Fibroblast of lung (primary cell): ENCODE measurements around the gene RPL14. TPM values are rescaled to one million over a fixed set of nuclear protein-coding genes. Genes with fewer than 3 reads are reported as not detected.

Experiments used
- DNase-seq, 2 donors: peaks; one replicate each; pipeline versions ENCODE4 v3.0.0 to v3.0.0-alpha.2; 2010; ENCODE audit warnings: low read depth in 2 of 2
- H2AFZ ChIP-seq: 2 replicates; pipeline ENCODE4 v1.5.1; 2012; ENCODE audit warnings: low read length, control low read depth, inconsistent platforms
- H3K27ac ChIP-seq: 2 replicates; pipeline ENCODE4 v1.5.1; 2011; ENCODE audit warnings: low read length, control low read depth; ENCODE audit not compliant: insufficient read depth
- H3K27me3 ChIP-seq: 2 replicates; pipeline ENCODE4 v1.5.1; 2011; ENCODE audit warnings: mild to moderate bottlenecking, low read length; ENCODE audit not compliant: control insufficient read depth, insufficient read depth
- H3K36me3 ChIP-seq: 2 replicates; pipeline ENCODE4 v1.5.1; 2011; ENCODE audit warnings: low read length; ENCODE audit not compliant: control insufficient read depth, insufficient read depth
- H3K4me1 ChIP-seq: 2 replicates; pipeline ENCODE4 v1.5.1; 2011; ENCODE audit warnings: low read length; ENCODE audit not compliant: control insufficient read depth, insufficient read depth; ENCODE audit errors: extremely low read depth
- H3K4me2 ChIP-seq: 2 replicates; pipeline ENCODE4 v1.5.1; 2011; ENCODE audit warnings: low read length, control low read depth; ENCODE audit not compliant: insufficient read depth; ENCODE audit errors: extremely low read depth
- H3K4me3 ChIP-seq, 4 experiments: fragments of 200-600 bp in 1 of 4; sonication (generic) in 1 of 4; replicated peaks in 1 of 4; 2 replicates each; pipeline ENCODE4 v1.5.1; 2011 to 2016; ENCODE audit warnings: low read length in 4 of 4, low read depth in 3 of 4, mild to moderate bottlenecking in 3 of 4, control low read depth in 2 of 4, inconsistent platforms in 1 of 4, mixed read lengths in 1 of 4; ENCODE audit not compliant: insufficient read depth in 1 of 4; ENCODE audit errors: control extremely low read depth in 1 of 4
- H3K79me2 ChIP-seq: 2 replicates; pipeline ENCODE4 v1.5.1; 2012; ENCODE audit warnings: mild to moderate bottlenecking, low read length, inconsistent platforms; ENCODE audit not compliant: control insufficient read depth, insufficient read depth
- H3K9ac ChIP-seq: 2 replicates; pipeline ENCODE4 v1.5.1; 2011; ENCODE audit warnings: mild to moderate bottlenecking, low read length, control low read depth; ENCODE audit not compliant: insufficient read depth
- H3K9me3 ChIP-seq: 2 replicates; pipeline ENCODE4 v1.5.1; 2012; ENCODE audit warnings: low read depth, low read length; ENCODE audit not compliant: control insufficient read depth, insufficient read depth
- H4K20me1 ChIP-seq: 2 replicates; pipeline ENCODE4 v1.5.1; 2011; ENCODE audit warnings: low read length; ENCODE audit not compliant: control insufficient read depth, insufficient read depth; ENCODE audit errors: extremely low read depth
- CTCF ChIP-seq, 2 donors: IDR thresholded peaks in 1 of 2; conservative IDR thresholded peaks in 1 of 2; 1 replicate in 1 of 2; 2 replicates in 1 of 2; pipeline ENCODE4 v1.5.1; 2011 to 2012; ENCODE audit warnings: low read length in 2 of 2, control low read depth in 1 of 2, inconsistent platforms in 1 of 2, low read depth in 1 of 2, mild to moderate bottlenecking in 1 of 2
- EZH2 ChIP-seq: IDR thresholded peaks from 2 replicates; pipeline ENCODE4 v1.5.1; 2012; ENCODE audit warnings: low read length, control low read depth, mild to moderate bottlenecking; ENCODE audit errors: missing control alignments
- polyA plus RNA-seq, 2 donors: library from polyadenylated mRNA; depleted of rRNA in 1 of 2; stranded (reverse) in 1 of 2; unstranded in 1 of 2; fragments of >200 nt; gene quantifications; 2 replicates each; pipeline ENCODE4 v1.2.1, GENCODE V29; 2011 to 2012; ENCODE audit warnings: missing spikeins in 1 of 2
- total RNA-seq: library from RNA; depleted of rRNA; stranded (reverse); fragments of >200 nt; gene quantifications from 2 replicates; pipeline ENCODE4 v1.2.1, GENCODE V29; 2014

Gene RPL14
- total and polyA plus RNA-seq, 2 donors (not counting 1 experiment from before 2014, with no cell fraction given) = 314 to 658 TPM

GRCh38 chr3:40417845-40418543 is 39.1 kb upstream of the RPL14 start:
- TF ChIP-seq EZH2 (no peak), CTCF (conservative IDR thresholded peaks at IDR 0.05 in 1 of 2, IDR thresholded peaks at IDR 0.05 in 1 of 2; ENCODE audit: low read depth in 1 of 2, low read length in 2 of 2) (no peak)
- H3K4me3 ChIP-seq = no peak overlapping the region
- no peaks in the 10 kb centered on the region for H3K9me3 ChIP-seq
- no peak overlapping the region for H3K27ac ChIP-seq
- no peak for DNase-seq
- H3K9ac ChIP-seq = no peak overlapping the region
- no peaks in the 10 kb centered on the region for H3K36me3 ChIP-seq
- no peaks in the 10 kb centered on the region for H3K27me3 ChIP-seq
- H3K4me1 ChIP-seq = no peaks in the 10 kb centered on the region
- H3K79me2 ChIP-seq = no peaks in the 10 kb centered on the region
- H4K20me1 ChIP-seq = no peaks in the 10 kb centered on the region
- no peak overlapping the region for H3K4me2 ChIP-seq
- no peak overlapping the region for H2AFZ ChIP-seq

GRCh38 chr3:40422861-40423260 is 34.3 kb upstream of the RPL14 start:
- Histone ChIP-seq H3K4me1 (no peaks in the 10 kb centered on the region), H3K36me3 (no peaks in the 10 kb centered on the region), H3K79me2 (no peaks in the 10 kb centered on the region), H2AFZ (no peak overlapping the region), H3K27ac (no peak overlapping the region), H3K9ac (no peak overlapping the region), H3K4me3 (no peak overlapping the region), H3K4me2 (no peak overlapping the region), H4K20me1 (no peaks in the 10 kb centered on the region), H3K27me3 (no peaks in the 10 kb centered on the region), H3K9me3 (no peaks in the 10 kb centered on the region)
- TF ChIP-seq CTCF (conservative IDR thresholded peaks at IDR 0.05 in 1 of 2, IDR thresholded peaks at IDR 0.05 in 1 of 2; ENCODE audit: low read depth in 1 of 2, low read length in 2 of 2) = no peak
- TF ChIP-seq EZH2 = no peak
- DNase-seq = no peak

- H3K4me1 ChIP-seq = no peaks in the 10 kb centered on the region
Measured at GRCh38 chr3:40427045-40427669, 30.0 kb upstream of the RPL14 start.

More at GRCh38 chr3:40427045-40427669, 30.0 kb upstream of the RPL14 start:
- Histone ChIP-seq H4K20me1 (no peaks in the 10 kb centered on the region), H3K27me3 (no peaks in the 10 kb centered on the region), H3K36me3 (no peaks in the 10 kb centered on the region), H3K9me3 (no peaks in the 10 kb centered on the region), H3K27ac (no peak overlapping the region), H3K4me2 (no peak overlapping the region), H3K9ac (no peak overlapping the region), H2AFZ (no peak overlapping the region), H3K4me3 (no peak overlapping the region), H3K79me2 (no peaks in the 10 kb centered on the region)
- TF ChIP-seq EZH2 = no peak
- no peak for TF ChIP-seq CTCF (conservative IDR thresholded peaks at IDR 0.05 in 1 of 2, IDR thresholded peaks at IDR 0.05 in 1 of 2; ENCODE audit: low read depth in 1 of 2, low read length in 2 of 2)
- no peak for DNase-seq
